Lower lobe of right lung (tissue), 2 donors: Measurements from ENCODE around the gene POC1A. TPM values are rescaled to one million over a fixed set of nuclear protein-coding genes. Genes with fewer than 3 reads are reported as not detected.

Source experiments
- ATAC-seq, 2 donors: fragments of 200-7000 bp; cut with Tn5 transposase; one replicate each; pipeline ENCODE4 v1.9.1; 2020 to 2022; ENCODE audit warnings: mild to moderate bottlenecking in 2 of 2, moderate library complexity in 2 of 2
- DNase-seq: peaks from one replicate; pipeline ENCODE4 v3.0.0-alpha.2; 2020
- H3K27ac ChIP-seq: fragments of 200-600 bp; one replicate; pipeline ENCODE4 v1.8.0; 2022
- H3K27me3 ChIP-seq: fragments of 200-600 bp; one replicate; pipeline ENCODE4 v1.8.0; 2022; ENCODE audit warnings: low read depth
- H3K36me3 ChIP-seq: fragments of 200-600 bp; one replicate; pipeline ENCODE4 v1.8.0; 2022; ENCODE audit warnings: mild to moderate bottlenecking
- H3K4me1 ChIP-seq: fragments of 200-600 bp; one replicate; pipeline ENCODE4 v1.8.0; 2022
- H3K4me3 ChIP-seq: fragments of 200-600 bp; one replicate; pipeline ENCODE4 v1.8.0; 2022; ENCODE audit warnings: mild to moderate bottlenecking
- H3K9me3 ChIP-seq: fragments of 200-600 bp; one replicate; pipeline ENCODE4 v1.8.0; 2022
- intact Hi-C: fragments of 100-400 bp; cut with DNase I; formaldehyde crosslinking; loops from one replicate; pipeline ENCODE4 v1.11.0; 2022
- total RNA-seq: library from RNA; stranded (reverse); fragmentation: NEBNext Ultra II Directional; extraction: Animal tissue kit (Norgen Biotek cat#: 25700); gene quantifications from one replicate; pipeline ENCODE4 v1.2.1, GENCODE V29; 2021
- TF ChIP-seq, protein P1 (sequence below): fragments of 200-600 bp; IDR thresholded peaks from one replicate; pipeline ENCODE4 v1.8.0; 2022; ENCODE audit warnings: antibody characterized with exemption, mild to moderate bottlenecking
- donor health status: DM: no; HTN: yes; CAD: no; lungs with severe emphysema.

POC1A gene
- total RNA-seq, 1 donor from 2014 or later = 2.7 TPM

DNA sequence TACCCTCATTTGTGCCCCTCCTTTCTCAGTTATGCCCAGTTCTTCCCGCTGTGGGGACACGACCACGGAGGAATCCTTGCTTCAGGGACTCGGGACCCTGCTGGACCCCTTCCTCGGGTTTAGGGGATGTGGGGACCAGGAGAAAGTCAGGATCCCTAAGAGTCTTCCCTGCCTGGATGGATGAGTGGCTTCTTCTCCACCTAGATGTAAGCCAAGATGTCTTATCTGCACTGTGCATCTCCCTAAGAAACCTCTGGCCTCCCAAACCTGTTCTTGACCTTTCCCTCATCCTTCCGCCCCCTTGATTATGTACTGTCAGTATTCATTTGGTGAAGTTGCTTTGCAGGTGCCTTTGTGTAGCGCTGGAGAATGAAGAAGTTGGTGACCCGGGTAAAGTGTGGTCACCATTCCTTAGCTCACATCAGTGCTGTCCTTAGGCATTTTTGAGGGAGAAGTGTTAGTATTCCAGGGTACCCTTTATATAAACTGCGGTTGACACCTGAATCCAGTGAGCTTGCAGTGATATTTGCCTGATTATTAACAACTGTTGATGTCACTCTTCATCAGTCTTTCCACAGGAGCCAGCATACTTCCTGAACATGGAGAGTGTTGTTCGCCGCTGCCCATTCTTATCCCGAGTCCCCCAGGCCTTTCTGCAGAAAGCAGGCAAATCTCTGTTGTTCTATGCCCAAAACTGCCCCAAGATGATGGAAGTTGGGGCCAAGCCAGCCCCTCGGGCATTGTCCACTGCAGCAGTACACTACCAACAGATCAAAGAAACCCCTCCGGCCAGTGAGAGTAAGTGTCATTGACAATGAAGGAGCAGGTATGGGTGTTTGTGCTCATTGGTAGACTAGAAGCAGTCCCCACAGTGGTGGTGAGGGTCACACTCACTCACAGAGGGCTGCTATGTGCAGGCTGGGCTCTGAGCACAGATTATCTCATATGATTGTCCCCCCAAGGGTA is 44.7 kb upstream of the POC1A start:
- Histone ChIP-seq H3K4me1 (peaks cover 91% of the 10 kb centered on the region), H3K9me3 (no peaks in the 10 kb centered on the region), H3K27ac (peak overlapping the region; percentile 91), H3K36me3 (peaks cover 44% of the 10 kb centered on the region), H3K4me3 (peak overlapping the region; percentile 99), H3K27me3 (no peaks in the 10 kb centered on the region)
- ATAC-seq (no peak), DNase-seq (no peak)
- intact Hi-C loops = no loop called here
- TF ChIP-seq, protein P1, sequence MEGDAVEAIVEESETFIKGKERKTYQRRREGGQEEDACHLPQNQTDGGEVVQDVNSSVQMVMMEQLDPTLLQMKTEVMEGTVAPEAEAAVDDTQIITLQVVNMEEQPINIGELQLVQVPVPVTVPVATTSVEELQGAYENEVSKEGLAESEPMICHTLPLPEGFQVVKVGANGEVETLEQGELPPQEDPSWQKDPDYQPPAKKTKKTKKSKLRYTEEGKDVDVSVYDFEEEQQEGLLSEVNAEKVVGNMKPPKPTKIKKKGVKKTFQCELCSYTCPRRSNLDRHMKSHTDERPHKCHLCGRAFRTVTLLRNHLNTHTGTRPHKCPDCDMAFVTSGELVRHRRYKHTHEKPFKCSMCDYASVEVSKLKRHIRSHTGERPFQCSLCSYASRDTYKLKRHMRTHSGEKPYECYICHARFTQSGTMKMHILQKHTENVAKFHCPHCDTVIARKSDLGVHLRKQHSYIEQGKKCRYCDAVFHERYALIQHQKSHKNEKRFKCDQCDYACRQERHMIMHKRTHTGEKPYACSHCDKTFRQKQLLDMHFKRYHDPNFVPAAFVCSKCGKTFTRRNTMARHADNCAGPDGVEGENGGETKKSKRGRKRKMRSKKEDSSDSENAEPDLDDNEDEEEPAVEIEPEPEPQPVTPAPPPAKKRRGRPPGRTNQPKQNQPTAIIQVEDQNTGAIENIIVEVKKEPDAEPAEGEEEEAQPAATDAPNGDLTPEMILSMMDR = no peak

- ATAC-seq (peak; percentile 88 to 90), DNase-seq (peak; percentile 96)
- H3K36me3 ChIP-seq = peaks cover 35% of the 10 kb centered on the region
- H3K4me1 ChIP-seq = peaks cover 84% of the 10 kb centered on the region
- TF ChIP-seq, protein P1 = peak; percentile 18
- no peaks in the 10 kb centered on the region for H3K27me3 ChIP-seq
- no peaks in the 10 kb centered on the region for H3K9me3 ChIP-seq
- H3K27ac ChIP-seq = peak within 1 kb of the TSS; percentile 91
- intact Hi-C loops = no loop called here
- H3K4me3 ChIP-seq = peak within 1 kb of the TSS; percentile 99
These were observed 43.8 kb upstream of the POC1A start, which contains the start of gene ALAS1 for GRCh38 chr3:52197842-52198625. Gene ALAS1, plus strand, starts transcription at chr3:52198160. Its CDS starts 1,082 bp downstream, at chr3:52199242.

DNA sequence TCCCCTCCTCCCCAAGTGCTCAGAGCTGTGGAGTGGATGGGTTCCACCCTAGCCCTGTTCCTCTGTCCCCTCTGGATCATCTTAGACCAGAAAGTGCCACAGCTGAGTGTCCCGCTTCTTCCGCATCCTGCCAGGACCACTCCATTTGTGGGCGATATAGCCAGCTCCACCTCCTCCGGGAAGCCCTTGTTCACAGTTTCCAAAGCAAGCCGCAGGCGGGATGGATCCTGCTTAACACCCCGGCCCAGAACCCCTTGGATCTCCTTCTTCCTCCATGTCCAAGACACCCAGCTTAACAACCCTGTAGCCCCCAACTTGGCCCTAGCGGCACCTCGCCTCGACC is 43.2 kb upstream of the POC1A start:
- ATAC-seq = peak; percentile 0 to 2
- TF ChIP-seq, protein P1 = no peak
- Histone ChIP-seq H3K27ac (peak overlapping the region; percentile 91), H3K4me1 (peaks cover 79% of the 10 kb centered on the region), H3K36me3 (peaks cover 30% of the 10 kb centered on the region), H3K9me3 (no peaks in the 10 kb centered on the region), H3K27me3 (no peaks in the 10 kb centered on the region), H3K4me3 (peak overlapping the region; percentile 99)
- intact Hi-C loops = no loop called here
- no peak for DNase-seq

GRCh38 chr3:52196977-52197376 is 42.8 kb upstream of the POC1A start:
- peak overlapping the region; percentile 91 for H3K27ac ChIP-seq
- H3K9me3 ChIP-seq = no peaks in the 10 kb centered on the region
- TF ChIP-seq, protein P1 = no peak
- H3K27me3 ChIP-seq = no peaks in the 10 kb centered on the region
- intact Hi-C loops = no loop called here
- peak; percentile 43 to 73 for ATAC-seq
- peak; percentile 79 for DNase-seq
- peaks cover 25% of the 10 kb centered on the region for H3K36me3 ChIP-seq
- peaks cover 74% of the 10 kb centered on the region for H3K4me1 ChIP-seq
- H3K4me3 ChIP-seq = peak overlapping the region; percentile 99

- Histone ChIP-seq H3K9me3 (no peaks in the 10 kb centered on the region), H3K4me1 (peaks cover 72% of the 10 kb centered on the region), H3K27ac (peak overlapping the region; percentile 91), H3K27me3 (no peaks in the 10 kb centered on the region), H3K4me3 (no peak overlapping the region), H3K36me3 (peaks cover 18% of the 10 kb centered on the region)
- TF ChIP-seq, protein P1 = no peak
- ATAC-seq = peak; percentile 41 to 47
- peak; percentile 71 for DNase-seq
- intact Hi-C loops = no loop called here
These were observed 41.7 kb upstream of the POC1A start for GRCh38 chr3:52195823-52196331.
